K562 (cell line): ENCODE measurements around the gene GFI1B. TPM values are rescaled to one million over a fixed set of nuclear protein-coding genes. Genes with fewer than 3 reads are reported as not detected.
A peak's percentile ranks its signal among the peaks of the same experiment; 100 is the strongest.

Experiments used
- ELF4 ChIP-seq: fragments of 450-650 bp; formaldehyde crosslinking; IDR thresholded peaks from 2 replicates; pipeline ENCODE4 v1.4.0; 2022; ENCODE audit warnings: missing genetic modification characterization
- HCFC1 ChIP-seq: IDR thresholded peaks from 2 replicates; pipeline ENCODE4 v1.6.1; 2012; ENCODE audit warnings: low read depth, low read length, improper control_type of control experiment
- HNRNPK ChIP-seq: fragments of 200-400 bp; formaldehyde crosslinking; IDR thresholded peaks from one replicate; pipeline ENCODE4 v1.6.1; 2018; ENCODE audit warnings: mild to moderate bottlenecking, low read depth, low read length; ENCODE audit not compliant: poor library complexity, severe bottlenecking
- MBD2 ChIP-seq: sonication (generic); IDR thresholded peaks from 2 replicates; pipeline ENCODE4 v1.6.1; 2016; ENCODE audit warnings: low read depth, borderline replicate concordance
- MEF2D ChIP-seq: conservative IDR thresholded peaks from 2 replicates; pipeline ENCODE4 v1.6.1; 2016; ENCODE audit warnings: low read depth, missing genetic modification characterization, missing compliant biosample characterization
- OTX1 ChIP-seq: fragments of 450-650 bp; formaldehyde crosslinking; IDR thresholded peaks from 2 replicates; pipeline ENCODE4 v1.4.0; 2022; ENCODE audit warnings: mild to moderate bottlenecking
- TCFL5 ChIP-seq: fragments of 250-450 bp; sonication (Bioruptor Pico); conservative IDR thresholded peaks from 2 replicates; pipeline ENCODE4 v1.6.1; 2021; ENCODE audit warnings: mild to moderate bottlenecking, moderate library complexity, matching md5 sums
- ZC3H11A ChIP-seq: IDR thresholded peaks from 2 replicates; pipeline ENCODE4 v1.6.1; 2012; ENCODE audit warnings: low read depth, low read length, improper control_type of control experiment
- ZNF253 ChIP-seq: fragments of 250-450 bp; sonication (Bioruptor Pico); conservative IDR thresholded peaks from 2 replicates; pipeline ENCODE4 v1.6.1; 2021; ENCODE audit warnings: mild to moderate bottlenecking
- ZNF57 ChIP-seq: fragments of 450-650 bp; formaldehyde crosslinking; IDR thresholded peaks from 2 replicates; pipeline ENCODE4 v1.4.0; 2020; ENCODE audit warnings: mild to moderate bottlenecking, moderate library complexity
- polyA plus RNA-seq, 8 experiments: library from polyadenylated mRNA; depleted of rRNA in 4 of 8; stranded (reverse) in 5 of 8; unstranded in 3 of 8; fragments of >200 nt; fragmentation: Nextera tagmentation in 2 of 8; fragmentation: Illumina TruSeq in 1 of 8; extraction: Ambion mirVana in 2 of 8; extraction: Trizol in 1 of 8; gene quantifications; 2 replicates each; pipeline versions ENCODE4 v1.2.1 to v1.2.3, GENCODE V29; 2011 to 2014; ENCODE audit warnings: inconsistent platforms in 1 of 8, missing spikeins in 1 of 8
- total RNA-seq, 7 experiments: library from RNA; depleted of rRNA in 6 of 7; stranded (reverse); fragments of >200 nt in 6 of 7; fragmentation: Illumina TruSeq in 2 of 7; extraction: Trizol in 2 of 7; gene quantifications; 2 replicates each; pipeline versions ENCODE4 v1.2.1 to v1.2.3, GENCODE V29; 2011 to 2021; ENCODE audit warnings: low replicate concordance in 1 of 7
- TF ChIP-seq, protein P1 (sequence below), 2 experiments: fragments of 450-650 bp; formaldehyde crosslinking in 1 of 2; IDR thresholded peaks; 2 replicates each; pipeline versions ENCODE4 v1.4.0 to v1.6.1; 2014 to 2020; ENCODE audit warnings: mild to moderate bottlenecking in 2 of 2, borderline replicate concordance in 1 of 2, low read depth in 1 of 2
- TF ChIP-seq, protein P2 (sequence below): fragments of 250-450 bp; sonication (Bioruptor Pico); IDR thresholded peaks from 2 replicates; pipeline ENCODE4 v1.8.0; 2021; ENCODE audit warnings: moderate library complexity, mild to moderate bottlenecking, inconsistent platforms
- TF ChIP-seq, protein P3 (sequence below): sonication (generic); formaldehyde crosslinking; IDR thresholded peaks from 2 replicates; pipeline ENCODE4 v1.8.1; 2023; ENCODE audit warnings: mild to moderate bottlenecking, missing genetic modification reagents

The GFI1B gene
- total and polyA plus RNA-seq, 9 of the 15 experiments (the other 6 are each of a cell fraction or from before 2014, with no cell fraction given): 8.0 to 75.7 (median 34.5) TPM

DNA sequence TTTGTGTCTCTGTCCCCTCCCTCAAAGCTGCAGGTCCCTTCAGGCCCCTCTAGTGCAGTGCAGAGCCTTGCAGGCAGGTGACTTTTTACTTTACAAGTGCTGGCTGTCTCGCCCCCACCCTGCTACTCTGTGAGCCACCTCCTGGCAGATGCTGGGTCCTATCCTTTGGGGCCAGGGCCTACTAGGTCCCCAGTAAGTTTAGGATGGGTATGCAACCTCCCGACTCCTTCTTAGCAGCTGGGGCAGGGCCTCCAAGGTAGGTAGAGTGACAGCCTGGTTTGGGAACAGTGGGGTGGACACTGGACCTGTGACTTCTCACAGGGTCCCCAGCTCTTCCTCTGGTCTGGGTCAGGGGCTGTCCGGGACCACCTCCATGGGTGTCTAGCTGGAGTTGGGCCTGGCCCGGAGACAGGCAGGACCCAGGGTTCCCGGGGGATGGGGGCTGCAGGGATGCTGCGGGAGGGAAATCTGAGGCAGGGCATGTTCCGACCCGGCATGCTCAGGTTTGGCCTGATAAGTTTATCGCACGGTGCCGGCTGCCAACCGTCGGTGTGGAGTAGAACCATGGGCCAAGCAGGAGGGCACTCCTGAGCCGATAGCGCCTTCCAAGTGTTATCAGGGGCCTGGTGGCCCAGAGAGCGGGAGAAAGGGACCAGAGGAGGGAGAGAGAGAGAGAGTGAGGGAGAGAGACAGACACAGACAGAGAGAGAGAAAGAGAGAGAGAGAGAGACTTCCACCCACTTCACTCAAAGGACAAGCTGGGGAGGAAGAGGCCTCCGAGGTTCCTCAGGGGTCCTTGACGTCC lies 20.5 kb downstream of the GFI1B start (continued):
- TF ChIP-seq, protein P1, sequence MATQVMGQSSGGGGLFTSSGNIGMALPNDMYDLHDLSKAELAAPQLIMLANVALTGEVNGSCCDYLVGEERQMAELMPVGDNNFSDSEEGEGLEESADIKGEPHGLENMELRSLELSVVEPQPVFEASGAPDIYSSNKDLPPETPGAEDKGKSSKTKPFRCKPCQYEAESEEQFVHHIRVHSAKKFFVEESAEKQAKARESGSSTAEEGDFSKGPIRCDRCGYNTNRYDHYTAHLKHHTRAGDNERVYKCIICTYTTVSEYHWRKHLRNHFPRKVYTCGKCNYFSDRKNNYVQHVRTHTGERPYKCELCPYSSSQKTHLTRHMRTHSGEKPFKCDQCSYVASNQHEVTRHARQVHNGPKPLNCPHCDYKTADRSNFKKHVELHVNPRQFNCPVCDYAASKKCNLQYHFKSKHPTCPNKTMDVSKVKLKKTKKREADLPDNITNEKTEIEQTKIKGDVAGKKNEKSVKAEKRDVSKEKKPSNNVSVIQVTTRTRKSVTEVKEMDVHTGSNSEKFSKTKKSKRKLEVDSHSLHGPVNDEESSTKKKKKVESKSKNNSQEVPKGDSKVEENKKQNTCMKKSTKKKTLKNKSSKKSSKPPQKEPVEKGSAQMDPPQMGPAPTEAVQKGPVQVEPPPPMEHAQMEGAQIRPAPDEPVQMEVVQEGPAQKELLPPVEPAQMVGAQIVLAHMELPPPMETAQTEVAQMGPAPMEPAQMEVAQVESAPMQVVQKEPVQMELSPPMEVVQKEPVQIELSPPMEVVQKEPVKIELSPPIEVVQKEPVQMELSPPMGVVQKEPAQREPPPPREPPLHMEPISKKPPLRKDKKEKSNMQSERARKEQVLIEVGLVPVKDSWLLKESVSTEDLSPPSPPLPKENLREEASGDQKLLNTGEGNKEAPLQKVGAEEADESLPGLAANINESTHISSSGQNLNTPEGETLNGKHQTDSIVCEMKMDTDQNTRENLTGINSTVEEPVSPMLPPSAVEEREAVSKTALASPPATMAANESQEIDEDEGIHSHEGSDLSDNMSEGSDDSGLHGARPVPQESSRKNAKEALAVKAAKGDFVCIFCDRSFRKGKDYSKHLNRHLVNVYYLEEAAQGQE (IDR thresholded peaks at IDR 0.05; ENCODE audit: borderline replicate concordance): no peak
- TF ChIP-seq, protein P1 (CRISPR knock-in tag; IDR thresholded peaks at IDR 0.05; ENCODE audit: low read depth): no peak
- TF ChIP-seq, protein P2, sequence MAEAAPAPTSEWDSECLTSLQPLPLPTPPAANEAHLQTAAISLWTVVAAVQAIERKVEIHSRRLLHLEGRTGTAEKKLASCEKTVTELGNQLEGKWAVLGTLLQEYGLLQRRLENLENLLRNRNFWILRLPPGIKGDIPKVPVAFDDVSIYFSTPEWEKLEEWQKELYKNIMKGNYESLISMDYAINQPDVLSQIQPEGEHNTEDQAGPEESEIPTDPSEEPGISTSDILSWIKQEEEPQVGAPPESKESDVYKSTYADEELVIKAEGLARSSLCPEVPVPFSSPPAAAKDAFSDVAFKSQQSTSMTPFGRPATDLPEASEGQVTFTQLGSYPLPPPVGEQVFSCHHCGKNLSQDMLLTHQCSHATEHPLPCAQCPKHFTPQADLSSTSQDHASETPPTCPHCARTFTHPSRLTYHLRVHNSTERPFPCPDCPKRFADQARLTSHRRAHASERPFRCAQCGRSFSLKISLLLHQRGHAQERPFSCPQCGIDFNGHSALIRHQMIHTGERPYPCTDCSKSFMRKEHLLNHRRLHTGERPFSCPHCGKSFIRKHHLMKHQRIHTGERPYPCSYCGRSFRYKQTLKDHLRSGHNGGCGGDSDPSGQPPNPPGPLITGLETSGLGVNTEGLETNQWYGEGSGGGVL (CRISPR knock-in tag): no peak
- TF ChIP-seq MEF2D (tag): peak; percentile 60; the same call in 1 of the 2 replicates
- TF ChIP-seq, protein P3, sequence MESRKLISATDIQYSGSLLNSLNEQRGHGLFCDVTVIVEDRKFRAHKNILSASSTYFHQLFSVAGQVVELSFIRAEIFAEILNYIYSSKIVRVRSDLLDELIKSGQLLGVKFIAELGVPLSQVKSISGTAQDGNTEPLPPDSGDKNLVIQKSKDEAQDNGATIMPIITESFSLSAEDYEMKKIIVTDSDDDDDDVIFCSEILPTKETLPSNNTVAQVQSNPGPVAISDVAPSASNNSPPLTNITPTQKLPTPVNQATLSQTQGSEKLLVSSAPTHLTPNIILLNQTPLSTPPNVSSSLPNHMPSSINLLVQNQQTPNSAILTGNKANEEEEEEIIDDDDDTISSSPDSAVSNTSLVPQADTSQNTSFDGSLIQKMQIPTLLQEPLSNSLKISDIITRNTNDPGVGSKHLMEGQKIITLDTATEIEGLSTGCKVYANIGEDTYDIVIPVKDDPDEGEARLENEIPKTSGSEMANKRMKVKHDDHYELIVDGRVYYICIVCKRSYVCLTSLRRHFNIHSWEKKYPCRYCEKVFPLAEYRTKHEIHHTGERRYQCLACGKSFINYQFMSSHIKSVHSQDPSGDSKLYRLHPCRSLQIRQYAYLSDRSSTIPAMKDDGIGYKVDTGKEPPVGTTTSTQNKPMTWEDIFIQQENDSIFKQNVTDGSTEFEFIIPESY (CRISPR knock-in tag): 0 out of 2 replicates have a peak, but pooled peaks have one; percentile 8
- no peak for TF ChIP-seq ZNF253 (CRISPR knock-in tag)
- TF ChIP-seq HNRNPK: no peak
- TF ChIP-seq ZNF57: no peak
- no peak for TF ChIP-seq ZC3H11A
- no peak for TF ChIP-seq TCFL5 (CRISPR knock-in tag)
- TF ChIP-seq ELF4 (CRISPR knock-in tag): no peak; the same call in 1 of the 2 replicates
- TF ChIP-seq MBD2: peak; percentile 80
- no peak for TF ChIP-seq OTX1
- no peak for TF ChIP-seq HCFC1
